ENCODE measurements around the gene DCAF4.

GRCh38 chr14:72975770-72976169 is 49.5 kb downstream of the DCAF4 start:
- TF ChIP-seq CTCF (IDR thresholded peaks at IDR 0.05): no peak
- TF ChIP-seq POLR2A (IDR thresholded peaks at IDR 0.05): no peak

All from esophagus squamous epithelium (tissue), 4 donors.